ENCODE results near the gene CD226. TPM values are rescaled to one million over a fixed set of nuclear protein-coding genes. Genes with fewer than 3 reads are reported as not detected.
"Not testable (repeated sequence)": the region's sequence is repeated elsewhere in the genome, so short reads cannot be mapped to it uniquely, and the experiment has no call there.

The CD226 gene
- total RNA-seq, 1 experiment from 2014 or later: 1.2 TPM

GRCh38 chr18:69864802-69865201 lies 82.9 kb downstream of the CD226 start:
- RAD21 ChIA-PET (ENCODE audit: low non-redundant PET in 1 of 2, low total read pairs in 2 of 2, uncharacterized antibody in 2 of 2, unreplicated experiment in 2 of 2); CTCF ChIA-PET; H3K79me2 ChIP-seq (ENCODE audit: insufficient read depth, low read length); ATAC-seq; H2AFZ ChIP-seq (ENCODE audit: low read depth, low read length, poor library complexity, severe bottlenecking); DNase-seq (ENCODE audit: low read depth, low spot score); H3K9me2 ChIP-seq (ENCODE audit: insufficient read depth); H3K4me2 ChIP-seq (ENCODE audit: low read length); H3K36me3 ChIP-seq (ENCODE audit: control insufficient read depth in 1 of 2, insufficient read depth in 2 of 2, low read length in 2 of 2); H3K27ac ChIP-seq (ENCODE audit: low read depth, low read length); intact Hi-C loops (cut with micrococcal nuclease); H4K20me1 ChIP-seq (ENCODE audit: insufficient read depth); H3K4me3 ChIP-seq (replicated peaks in 1 of 2; ENCODE audit: low read depth in 1 of 2, low read length in 2 of 2); H3K27me3 ChIP-seq (ENCODE audit: insufficient read depth, low read length); H3K4me1 ChIP-seq (ENCODE audit: control insufficient read depth in 1 of 2, insufficient read depth in 2 of 2, low read length in 2 of 2); H3K9me3 ChIP-seq (ENCODE audit: control insufficient read depth in 1 of 2, insufficient read depth in 1 of 2, low read depth in 1 of 2, low read length in 2 of 2); BruUV-seq (replicated peaks); H3K9ac ChIP-seq (ENCODE audit: low read length): not testable (repeated sequence)
- POLR2A ChIA-PET: interaction anchor here (0.6 kb wide), 1 partner anchor 14 kb away, joined by 5 read pairs; no protein-coding TSS in a partner anchor

GRCh38 chr18:69858897-69859296 lies 88.8 kb downstream of the CD226 start:
- Histone ChIP-seq H3K4me3 (replicated peaks in 1 of 2; ENCODE audit: low read depth in 1 of 2, low read length in 2 of 2) (no peak overlapping the region), H3K27ac (ENCODE audit: low read depth, low read length) (no peak overlapping the region), H3K9me2 (ENCODE audit: insufficient read depth) (no peaks in the 10 kb centered on the region), H2AFZ (ENCODE audit: low read depth, low read length, poor library complexity, severe bottlenecking) (no peak overlapping the region), H4K20me1 (ENCODE audit: insufficient read depth) (no peaks in the 10 kb centered on the region), H3K79me2 (ENCODE audit: insufficient read depth, low read length) (no peaks in the 10 kb centered on the region), H3K9me3 (ENCODE audit: control insufficient read depth in 1 of 2, insufficient read depth in 1 of 2, low read depth in 1 of 2, low read length in 2 of 2) (no peaks in the 10 kb centered on the region), H3K4me1 (ENCODE audit: control insufficient read depth in 1 of 2, insufficient read depth in 2 of 2, low read length in 2 of 2) (no peaks in the 10 kb centered on the region), H3K4me2 (ENCODE audit: low read length) (no peak overlapping the region), H3K36me3 (ENCODE audit: control insufficient read depth in 1 of 2, insufficient read depth in 2 of 2, low read length in 2 of 2) (no peaks in the 10 kb centered on the region), H3K27me3 (ENCODE audit: insufficient read depth, low read length) (no peaks in the 10 kb centered on the region), H3K9ac (ENCODE audit: low read length) (no peak overlapping the region)
- intact Hi-C loops (cut with micrococcal nuclease): no loop called here
- BruUV-seq (replicated peaks): no TSS peak
- POLR2A ChIA-PET: no interaction called here
- DNase-seq (ENCODE audit: low read depth, low spot score) (no peak), ATAC-seq (no peak)
- CTCF ChIA-PET: no interaction called here
- RAD21 ChIA-PET (ENCODE audit: low non-redundant PET in 1 of 2, low total read pairs in 2 of 2, uncharacterized antibody in 2 of 2, unreplicated experiment in 2 of 2): no interaction called here
- TF ChIP-seq REST (IDR thresholded peaks at IDR 0.05; ENCODE audit: low read depth) (no peak), CTCF (IDR thresholded peaks at IDR 0.05 in 2 of 3, conservative IDR thresholded peaks at IDR 0.05 in 1 of 3; ENCODE audit: borderline replicate concordance in 1 of 3, insufficient read depth in 1 of 3, low read depth in 2 of 3, low read length in 2 of 3) (no peak), POLR2A (IDR thresholded peaks at IDR 0.05; ENCODE audit: borderline replicate concordance, extremely low read depth, insufficient read depth, insufficient read length) (no peak), POLR2AphosphoS5 (IDR thresholded peaks at IDR 0.05; ENCODE audit: low read depth, low read length) (no peak), CBX3 (IDR thresholded peaks at IDR 0.05; ENCODE audit: low read depth) (no peak), EGR1 (IDR thresholded peaks at IDR 0.05; ENCODE audit: low read depth) (no peak), FOSL1 (IDR thresholded peaks at IDR 0.05; ENCODE audit: low read depth) (no peak), EZH2 (IDR thresholded peaks at IDR 0.05) (no peak), SP1 (IDR thresholded peaks at IDR 0.05; ENCODE audit: low read depth) (no peak), CEBPB (IDR thresholded peaks at IDR 0.05; ENCODE audit: low read depth) (no peak), MAX (IDR thresholded peaks at IDR 0.05) (no peak), TCF7L2 (IDR thresholded peaks at IDR 0.05; ENCODE audit: borderline replicate concordance, extremely low read depth, insufficient read depth, insufficient read length) (no peak), ZNF274 (IDR thresholded peaks at IDR 0.05; ENCODE audit: low read depth, low read length) (no peak), RAD21 (IDR thresholded peaks at IDR 0.05; ENCODE audit: low read depth) (no peak), SRF (IDR thresholded peaks at IDR 0.05; ENCODE audit: low read depth) (no peak), YY1 (IDR thresholded peaks at IDR 0.05; ENCODE audit: extremely low read depth, insufficient replicate concordance, low read depth, low read length) (no peak), EZH2phosphoT487 (IDR thresholded peaks at IDR 0.05; ENCODE audit: borderline replicate concordance) (no peak), JUND (IDR thresholded peaks at IDR 0.05) (no peak)

All from HCT116 (cell line).